HG02970 (cell line): ENCODE measurements around the gene HCFC2.

Experiments
- ATAC-seq: cut with Tn5 transposase; IDR thresholded peaks from one replicate; pipeline ENCODE4 v1.9.1; 2021; ENCODE audit warnings: mild to moderate bottlenecking, moderate library complexity, moderate number of reproducible peaks; ENCODE audit not compliant: unreplicated experiment, low FRiP score

HCFC2 gene

GRCh38 chr12:104152685-104153241 is 88.4 kb downstream of the HCFC2 start:
- ATAC-seq: no peak

DNA sequence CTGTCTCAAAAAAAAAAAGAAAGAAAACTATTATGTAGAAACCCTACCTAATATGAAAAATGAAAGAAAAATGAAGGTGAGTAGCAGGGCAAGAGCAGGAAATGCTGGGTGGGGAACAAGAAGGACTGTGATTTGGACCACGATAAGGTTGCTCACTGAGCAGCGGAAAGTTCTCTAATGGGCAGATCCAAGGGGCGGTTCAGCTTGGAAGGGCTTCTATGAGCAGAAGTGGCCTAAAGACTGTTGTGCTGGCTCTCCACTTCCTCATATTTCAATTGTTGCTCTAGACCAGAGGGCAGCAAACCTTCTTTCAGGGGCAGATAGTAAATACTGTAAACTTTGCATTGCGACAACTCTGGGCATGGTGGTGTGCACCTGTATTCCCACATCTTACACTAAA is 90.0 kb downstream of the HCFC2 start:
- no peak for ATAC-seq

- no peak for ATAC-seq
These were observed 90.5 kb downstream of the HCFC2 start for GRCh38 chr12:104154806-104155205.
